ENCODE measurements around the gene DNAJC18.
"Not testable (repeated sequence)": the region's sequence is repeated elsewhere in the genome, so short reads cannot be mapped to it uniquely, and the experiment has no call there.

The DNAJC18 gene

GRCh38 chr5:139439013-139439903 lies at the start of gene DNAJC18:
TSS of gene DNAJC18 (minus strand) at chr5:139439525. CDS start at chr5:139439445, 80 bp downstream.
- peak; percentile 81 for DNase-seq (ENCODE audit: low spot score)

- DNase-seq (ENCODE audit: low spot score): no peak
Measured at GRCh38 chr5:139488260-139488659, 48.9 kb upstream of the DNAJC18 start.

- no peak for DNase-seq (ENCODE audit: low spot score)
Measured at GRCh38 chr5:139486201-139486600, 46.9 kb upstream of the DNAJC18 start.

GRCh38 chr5:139482890-139483208 lies 43.5 kb upstream of the DNAJC18 start:
- DNase-seq (ENCODE audit: low spot score): not testable (repeated sequence)

GRCh38 chr5:139482050-139482889 lies 42.9 kb upstream of the DNAJC18 start, which contains the start of gene STING1:
TSS of gene STING1 (minus strand) at chr5:139482758. CDS start at chr5:139481704, 1,054 bp downstream.
- DNase-seq (ENCODE audit: low spot score): peak; percentile 83

- no peak for DNase-seq (ENCODE audit: low spot score)
Measured at GRCh38 chr5:139481580-139482049, 42.3 kb upstream of the DNAJC18 start.

GRCh38 chr5:139481122-139481533 lies 41.8 kb upstream of the DNAJC18 start:
- DNase-seq (ENCODE audit: low spot score): no peak

- DNase-seq (ENCODE audit: low spot score): not testable (repeated sequence)
Measured at GRCh38 chr5:139479729-139480128, 40.4 kb upstream of the DNAJC18 start.

GRCh38 chr5:139478657-139479423 lies 39.5 kb upstream of the DNAJC18 start:
- not testable (repeated sequence) for DNase-seq (ENCODE audit: low spot score)

- no peak for DNase-seq (ENCODE audit: low spot score)
Measured at GRCh38 chr5:139475865-139476617, 36.7 kb upstream of the DNAJC18 start.

GRCh38 chr5:139474890-139475791 lies 35.8 kb upstream of the DNAJC18 start:
- DNase-seq (ENCODE audit: low spot score): no peak

- peak; percentile 50 for DNase-seq (ENCODE audit: low spot score)
Measured at GRCh38 chr5:139473565-139473964, 34.2 kb upstream of the DNAJC18 start.

- DNase-seq (ENCODE audit: low spot score): peak; percentile 60
Measured at GRCh38 chr5:139473105-139473504, 33.8 kb upstream of the DNAJC18 start.

- no peak for DNase-seq (ENCODE audit: low spot score)
Measured at GRCh38 chr5:139472386-139473030, 33.2 kb upstream of the DNAJC18 start.

GRCh38 chr5:139470821-139471300 lies 31.5 kb upstream of the DNAJC18 start, which contains the start of gene SMIM33:
TSS of gene SMIM33 (plus strand) at chr5:139471004. CDS start at chr5:139471122, 118 bp downstream.
- DNase-seq (ENCODE audit: low spot score): no peak

- DNase-seq (ENCODE audit: low spot score): no peak
Measured at GRCh38 chr5:139468421-139468931, 29.2 kb upstream of the DNAJC18 start.

- peak; percentile 79 for DNase-seq (ENCODE audit: low spot score)
Measured at GRCh38 chr5:139462586-139463276, 23.4 kb upstream of the DNAJC18 start, which contains the start of gene ECSCR. TSS of gene ECSCR (minus strand) at chr5:139462743. CDS start at chr5:139462670, 73 bp downstream.

GRCh38 chr5:139461698-139462097 lies 22.4 kb upstream of the DNAJC18 start:
- peak; percentile 93 for DNase-seq (ENCODE audit: low spot score)
